GM21717 (cell line): ENCODE results near the gene MERTK.
"Not testable (repeated sequence)": the region's sequence is repeated elsewhere in the genome, so short reads cannot be mapped to it uniquely, and the experiment has no call there.

ENCODE experiments used
- ATAC-seq: cut with Tn5 transposase; IDR thresholded peaks from one replicate; pipeline ENCODE4 v1.9.1; 2021; ENCODE audit warnings: mild to moderate bottlenecking, moderate library complexity; ENCODE audit not compliant: unreplicated experiment

The MERTK gene

DNA sequence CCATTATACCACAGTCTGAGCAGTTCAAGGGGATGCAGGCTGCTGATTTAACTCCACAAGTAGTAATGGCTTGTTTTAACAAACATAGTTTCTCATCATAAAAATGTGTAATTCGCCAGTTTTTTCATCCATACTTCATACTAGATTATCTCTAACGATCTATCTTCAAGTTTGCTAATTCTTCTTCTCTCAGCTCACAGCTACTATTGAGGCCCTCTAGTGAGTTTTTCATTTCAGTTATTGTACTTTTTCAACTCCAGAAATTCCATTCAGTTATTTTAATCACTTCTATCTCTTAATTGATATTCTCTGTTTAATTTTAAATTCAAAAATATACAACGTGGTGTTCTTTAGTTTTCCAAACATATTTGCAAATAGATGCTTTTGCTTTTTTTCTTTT, 136.5 kb downstream of the MERTK start:
- ATAC-seq: no peak

DNA sequence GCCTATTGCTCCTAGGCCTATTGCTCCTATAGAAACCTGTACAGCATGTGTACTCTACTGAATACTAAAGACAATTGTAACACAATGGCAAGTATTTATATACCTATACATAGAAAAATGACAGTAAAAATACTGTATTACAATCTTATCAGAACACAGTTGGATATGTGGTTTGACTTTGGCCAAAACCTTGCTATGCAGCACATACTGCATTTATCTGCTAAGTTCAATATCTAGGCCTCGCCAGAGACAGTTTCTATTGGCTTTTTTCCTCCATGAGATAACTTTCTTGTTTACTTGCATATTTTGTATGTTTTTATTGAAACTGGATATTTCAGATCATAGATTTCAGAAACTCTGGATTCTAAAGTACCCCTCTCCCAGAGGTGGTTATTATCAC, 137.4 kb downstream of the MERTK start:
- ATAC-seq: no peak

DNA sequence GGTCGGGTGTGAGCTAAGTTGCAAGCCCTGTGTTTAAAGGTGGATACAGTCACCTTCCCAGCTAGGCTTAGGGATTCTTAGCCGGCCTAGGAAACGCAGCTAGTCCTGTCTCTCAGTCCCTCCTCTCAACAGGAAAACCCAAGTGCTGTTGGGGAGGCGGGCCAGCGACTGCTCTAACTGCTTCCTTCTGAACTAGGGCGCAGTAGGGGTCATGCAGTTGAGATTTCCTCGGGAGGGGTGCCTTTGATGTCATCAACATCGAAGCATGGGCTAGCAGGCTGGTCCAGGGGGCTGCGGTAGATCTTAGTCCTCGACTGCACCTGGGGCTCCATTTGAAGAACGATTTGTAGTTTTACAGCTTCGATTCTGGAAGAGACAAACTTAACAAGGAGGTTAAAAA, 141.1 kb downstream of the MERTK start:
- ATAC-seq: not testable (repeated sequence)

DNA sequence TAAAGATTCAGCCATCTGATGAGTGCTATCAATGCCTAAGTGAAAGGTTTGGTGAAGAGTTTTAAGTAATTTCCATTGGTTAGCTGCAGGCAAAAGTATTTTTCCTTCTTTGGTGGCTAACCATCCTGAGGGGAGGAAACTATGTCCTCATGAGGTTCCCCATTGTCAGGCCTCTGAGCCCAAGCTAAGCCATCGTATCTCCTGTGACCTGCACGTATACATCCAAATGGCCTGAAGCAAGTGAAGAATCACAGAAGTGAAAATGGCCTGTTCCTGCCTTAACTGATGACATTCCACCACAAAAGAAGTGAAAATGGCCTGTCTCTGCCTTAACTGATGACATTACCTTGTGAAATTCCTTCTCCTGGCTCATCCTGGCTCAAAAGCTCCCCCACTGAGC, 141.7 kb downstream of the MERTK start:
- not testable (repeated sequence) for ATAC-seq

DNA sequence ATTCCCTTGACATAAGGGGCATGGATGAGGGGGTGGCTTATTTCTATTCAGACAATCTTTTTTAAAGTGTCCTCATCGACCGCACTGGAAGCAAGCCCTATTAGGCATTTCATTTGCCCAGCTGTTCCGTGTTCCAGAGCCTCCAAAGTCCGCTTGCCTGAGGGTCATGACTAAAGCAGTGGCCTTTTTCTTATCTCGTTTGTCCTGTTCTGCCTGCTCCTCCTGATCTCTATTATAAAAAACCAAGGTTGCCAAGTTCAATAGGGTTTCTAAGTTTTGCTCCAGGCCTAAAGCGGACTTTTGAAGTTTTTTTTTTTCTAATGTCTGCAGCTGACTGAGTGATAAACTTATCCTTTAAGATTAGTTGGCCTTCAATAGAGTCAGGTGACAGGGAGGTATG, 143.1 kb downstream of the MERTK start:
- not testable (repeated sequence) for ATAC-seq

DNA sequence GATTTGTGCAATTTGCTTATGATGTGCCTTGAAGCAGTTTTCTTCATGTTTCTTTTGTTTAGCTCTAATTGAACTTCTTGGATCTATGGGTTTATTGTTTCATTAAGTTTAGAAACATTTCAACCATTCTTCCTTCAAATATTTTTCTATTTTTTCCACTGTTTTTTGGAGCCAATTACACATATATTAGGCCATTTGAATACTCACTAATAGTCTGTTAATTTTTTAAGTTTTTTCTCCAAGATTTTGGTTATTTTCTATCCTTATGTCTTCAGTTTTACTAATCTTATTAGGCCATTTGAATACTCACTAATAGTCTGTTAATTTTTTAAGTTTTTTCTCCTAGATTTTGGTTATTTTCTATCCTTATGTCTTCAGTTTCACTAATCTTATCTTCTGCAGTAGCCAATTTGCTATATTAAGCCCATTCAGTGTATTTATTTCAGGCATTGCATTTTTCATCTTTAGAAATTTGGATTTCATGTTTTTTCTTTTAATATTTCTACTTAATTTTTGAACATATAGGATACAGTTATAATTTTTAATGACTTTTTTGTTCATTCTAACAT, 147.1 kb downstream of the MERTK start:
- ATAC-seq: no peak

DNA sequence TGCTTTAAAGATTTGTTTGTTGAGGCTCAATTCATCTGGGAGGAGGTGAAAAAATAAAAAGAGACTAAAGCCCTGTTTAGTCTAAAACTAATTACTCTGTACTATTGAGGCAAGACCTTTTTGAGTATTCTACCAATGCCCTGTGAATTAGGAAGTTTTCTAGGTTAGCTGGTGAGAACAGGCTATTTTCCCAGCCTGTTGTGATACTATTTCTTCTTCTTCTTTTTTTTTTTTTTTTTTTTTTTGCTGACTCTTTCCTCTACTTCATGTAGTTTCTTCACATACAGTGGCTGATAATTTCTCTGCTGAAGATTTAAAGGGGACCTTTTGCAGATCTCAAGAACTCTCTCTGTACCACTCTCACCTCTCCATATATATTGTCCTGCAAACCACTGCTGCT, 147.8 kb downstream of the MERTK start:
- no peak for ATAC-seq

DNA sequence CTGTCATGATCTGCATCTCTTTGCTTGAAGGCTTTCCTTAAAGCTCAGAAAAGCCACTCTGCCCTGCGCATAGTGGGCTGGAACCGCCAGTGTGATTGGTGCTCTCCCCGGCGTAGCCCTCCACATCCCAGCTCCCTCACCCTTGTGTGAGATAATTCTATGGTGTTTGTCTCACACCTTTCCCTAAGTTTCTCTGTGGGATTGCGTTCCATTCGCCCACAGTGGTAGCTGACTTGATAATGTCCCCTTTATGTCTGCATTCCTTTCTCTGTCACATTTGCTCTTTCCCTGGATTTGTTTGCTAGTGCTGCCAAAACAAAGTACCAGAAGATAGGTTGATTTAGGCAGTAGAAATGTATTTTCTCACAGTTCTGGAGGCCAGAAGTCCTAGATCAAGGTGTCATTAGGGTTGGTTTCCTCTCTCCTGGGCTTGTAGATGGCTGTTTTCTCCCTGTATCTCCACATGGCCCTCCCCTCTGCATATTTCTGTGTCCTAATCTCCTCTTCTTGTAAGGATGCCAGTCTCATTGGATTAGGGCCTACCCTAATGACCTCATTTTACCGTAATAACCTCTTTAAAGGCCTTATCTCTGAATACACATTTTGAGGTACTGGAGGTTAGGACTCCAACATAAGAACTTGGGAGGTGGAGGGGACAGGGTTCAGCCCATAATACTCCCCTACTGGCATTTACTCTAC, 149.3 kb downstream of the MERTK start:
- no peak for ATAC-seq

DNA sequence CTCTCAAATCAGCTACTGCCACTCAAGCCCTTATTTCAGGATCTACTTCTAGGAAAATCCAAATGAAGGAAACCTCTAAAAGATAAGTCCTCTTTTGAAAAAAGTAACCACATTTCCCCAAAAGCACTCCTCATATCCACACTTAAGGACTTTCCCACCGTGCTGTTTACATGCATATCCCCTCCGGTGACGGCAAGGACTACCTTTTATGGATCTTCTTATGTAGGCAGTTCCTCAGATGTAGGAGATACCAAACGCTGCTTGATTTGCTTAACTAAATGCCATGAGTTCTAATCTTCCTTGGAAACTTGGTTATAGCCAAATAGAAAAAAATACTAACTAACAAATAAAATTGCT, 149.8 kb downstream of the MERTK start:
- ATAC-seq: no peak

DNA sequence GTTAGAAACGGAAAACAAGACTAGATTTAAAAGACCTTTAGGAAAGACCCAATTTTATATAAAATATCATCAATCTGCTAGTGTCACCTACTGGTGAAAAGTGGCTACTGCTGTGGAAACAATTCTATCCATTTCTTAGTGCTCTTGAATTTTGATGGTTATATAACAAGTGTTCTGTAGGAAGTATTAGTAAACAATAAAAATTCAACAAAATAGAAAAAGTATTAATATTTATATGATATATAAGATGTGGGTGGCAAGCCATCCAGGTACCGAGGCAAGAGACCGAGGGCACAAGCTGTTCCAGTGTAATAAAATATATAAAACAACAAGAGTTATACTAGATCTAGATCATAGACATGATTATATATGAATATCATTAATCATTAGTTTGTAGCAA, 150.5 kb downstream of the MERTK start:
- no peak for ATAC-seq

DNA sequence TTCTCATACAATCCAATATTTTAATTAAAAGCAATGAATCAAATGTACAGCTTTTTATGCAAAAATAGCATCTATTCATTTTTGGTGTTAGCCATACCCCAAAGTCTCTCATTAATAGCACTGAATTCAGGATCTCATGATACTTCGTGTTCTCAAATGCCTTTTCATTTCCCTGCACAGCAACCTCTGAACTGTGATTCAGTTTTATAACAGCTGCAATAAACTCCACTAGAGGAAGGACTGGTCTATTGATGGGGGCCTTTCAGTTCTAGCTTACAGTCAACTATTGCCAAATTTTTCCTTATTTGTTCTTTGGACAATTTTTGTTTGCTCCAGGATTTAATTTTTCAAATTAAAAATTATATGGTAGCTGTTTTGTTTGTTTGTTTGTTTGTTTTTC, 151.9 kb downstream of the MERTK start:
- ATAC-seq: no peak

DNA sequence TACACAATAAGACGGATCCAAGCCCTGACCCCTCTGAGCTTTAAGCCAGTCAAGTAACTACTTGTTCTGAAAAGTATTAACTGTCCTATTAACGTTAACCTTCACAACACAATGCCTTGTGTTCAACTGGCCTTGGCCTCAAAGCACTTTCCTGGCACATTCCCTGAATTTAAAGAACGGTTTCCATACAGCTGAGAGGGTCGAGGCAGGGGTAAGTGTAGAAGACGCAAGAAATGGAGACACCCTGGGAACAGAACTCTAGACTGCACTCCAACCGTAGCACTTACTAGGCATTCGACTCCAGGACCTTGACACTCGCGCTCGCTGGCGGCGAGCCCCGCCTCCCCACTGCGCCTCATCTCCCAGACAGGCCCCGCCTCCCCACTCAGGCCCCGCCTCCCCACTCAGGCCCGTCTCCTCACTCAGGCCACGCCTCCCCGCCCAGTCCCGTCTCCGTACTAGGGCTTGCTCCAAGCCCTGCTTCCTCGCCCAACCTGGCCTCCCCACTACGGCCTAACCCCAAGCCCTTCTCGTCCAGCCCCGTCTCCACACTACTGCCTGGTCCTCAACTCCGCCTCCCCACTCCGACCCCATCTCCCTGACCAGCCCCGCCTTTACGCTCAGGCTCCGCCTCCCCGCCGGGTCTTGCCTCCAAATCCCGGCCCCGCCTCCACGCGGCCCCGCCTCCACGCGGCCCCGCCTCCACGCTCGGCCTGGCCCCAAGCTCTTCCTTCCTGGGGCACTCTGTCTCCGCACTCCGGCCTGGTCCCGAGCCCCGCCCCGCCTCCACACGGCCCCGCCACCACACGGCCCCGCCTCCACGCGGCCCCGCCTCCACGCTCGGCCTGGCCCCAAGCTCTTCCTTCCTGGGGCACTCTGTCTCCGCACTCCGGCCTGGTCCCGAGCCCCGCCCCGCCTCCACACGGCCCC, 155.8 kb downstream of the MERTK start:
- ATAC-seq: peak; percentile 57

DNA sequence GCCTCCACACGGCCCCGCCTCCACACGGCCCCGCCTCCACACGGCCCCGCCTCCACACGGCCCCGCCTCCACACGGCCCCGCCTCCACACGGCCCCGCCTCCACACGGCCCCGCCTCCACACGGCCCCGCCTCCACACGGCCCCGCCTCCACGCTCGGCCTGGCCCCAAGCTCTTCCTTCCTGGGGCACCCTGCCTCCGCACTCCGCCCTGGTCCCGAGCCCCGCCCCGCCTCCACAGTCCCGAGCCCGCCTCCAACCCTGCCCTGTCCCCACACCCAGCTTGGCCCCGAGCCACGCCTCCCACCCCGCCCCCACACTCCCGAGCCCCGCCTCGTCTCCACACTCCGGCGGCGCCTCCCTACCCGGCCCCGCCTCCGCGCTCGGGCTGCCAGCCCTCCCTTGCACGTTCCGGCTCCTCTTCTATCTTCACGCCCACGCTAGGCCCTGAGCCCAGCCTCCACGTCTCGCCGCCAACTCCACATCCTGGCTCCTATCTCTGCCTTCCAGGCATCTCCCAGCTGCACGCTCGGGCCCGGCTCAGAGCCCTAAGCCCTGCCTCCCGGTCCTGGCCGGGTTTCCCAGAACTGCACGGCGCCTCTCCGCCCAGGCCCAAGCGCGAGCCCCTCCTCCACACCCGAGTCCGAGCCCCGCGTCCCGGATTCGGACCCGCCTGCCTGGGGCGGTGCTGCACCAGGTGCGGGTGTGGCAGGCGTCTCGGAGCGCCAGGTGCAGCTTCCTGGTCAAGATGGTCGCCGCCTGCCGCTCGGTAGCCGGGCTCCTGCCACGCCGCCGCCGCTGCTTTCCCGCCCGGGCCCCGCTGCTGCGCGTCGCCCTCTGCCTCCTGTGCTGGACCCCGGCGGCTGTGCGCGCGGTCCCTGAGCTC, 156.7 kb downstream of the MERTK start, which contains the start of gene TMEM87B:
TMEM87B (plus strand) TSS at position 423 of the 883 bp plus-strand sequence; CDS start at position 746, 323 bp downstream.
- peak; percentile 54 for ATAC-seq

DNA sequence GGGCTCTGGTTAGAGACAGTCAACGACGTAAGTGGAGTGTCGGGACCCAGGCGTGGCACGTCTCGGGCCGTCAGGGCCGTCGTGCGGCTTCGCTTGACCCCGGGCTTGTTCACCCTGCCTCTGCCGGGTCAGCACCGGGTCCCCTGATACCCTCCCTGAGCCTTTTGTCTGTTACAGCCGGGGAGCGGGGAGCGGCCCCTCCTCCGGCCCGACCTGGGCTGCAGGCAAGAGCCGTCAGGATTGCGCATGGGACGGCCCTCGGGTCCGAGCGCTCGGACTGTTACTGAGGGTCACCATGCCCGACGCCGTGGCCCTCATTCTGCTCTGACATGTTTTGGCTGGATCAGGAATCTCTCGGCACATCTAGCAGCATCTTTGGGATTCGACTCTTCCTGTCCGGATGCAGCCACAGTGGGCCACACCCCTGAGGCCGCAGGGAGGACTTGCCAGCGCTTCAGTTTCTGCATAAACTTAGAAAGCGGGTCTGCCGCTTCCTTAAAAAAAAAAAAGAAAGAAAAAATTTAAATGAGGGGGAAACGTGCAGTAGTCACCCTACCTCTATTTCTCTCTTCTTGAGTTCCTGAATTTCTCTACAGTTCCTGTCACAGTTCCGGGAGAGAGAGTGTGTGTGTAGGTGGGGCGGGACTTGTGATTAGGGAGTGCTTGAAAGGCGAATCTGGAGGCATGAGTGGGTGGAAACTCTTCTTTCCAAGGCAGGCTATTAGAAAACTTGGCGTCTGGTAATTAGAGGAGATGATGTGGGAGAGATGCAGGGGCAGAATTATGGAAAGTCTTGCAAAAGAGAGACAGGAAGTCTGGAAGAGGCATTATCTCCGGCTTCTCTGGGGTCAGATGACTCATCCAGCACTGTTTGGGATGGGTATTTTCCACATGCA, 157.6 kb downstream of the MERTK start:
- ATAC-seq: peak; percentile 1

DNA sequence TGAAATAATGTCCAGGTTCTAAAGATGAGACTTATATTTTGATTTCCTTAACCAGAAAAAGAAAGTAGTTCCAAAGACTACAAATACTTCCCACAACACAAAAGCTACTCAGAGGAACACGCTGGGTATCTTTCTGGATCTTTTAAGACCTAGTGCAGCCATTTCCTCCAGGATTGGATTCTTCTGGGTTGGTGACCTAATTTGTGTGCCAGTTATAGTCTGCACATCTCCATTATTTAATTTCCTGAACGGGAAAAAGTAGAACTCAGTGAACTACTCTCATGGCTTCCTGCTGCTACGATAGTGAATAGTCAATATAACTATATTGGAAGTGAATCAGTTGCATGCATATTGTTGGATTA, 158.2 kb downstream of the MERTK start:
- ATAC-seq: no peak

DNA sequence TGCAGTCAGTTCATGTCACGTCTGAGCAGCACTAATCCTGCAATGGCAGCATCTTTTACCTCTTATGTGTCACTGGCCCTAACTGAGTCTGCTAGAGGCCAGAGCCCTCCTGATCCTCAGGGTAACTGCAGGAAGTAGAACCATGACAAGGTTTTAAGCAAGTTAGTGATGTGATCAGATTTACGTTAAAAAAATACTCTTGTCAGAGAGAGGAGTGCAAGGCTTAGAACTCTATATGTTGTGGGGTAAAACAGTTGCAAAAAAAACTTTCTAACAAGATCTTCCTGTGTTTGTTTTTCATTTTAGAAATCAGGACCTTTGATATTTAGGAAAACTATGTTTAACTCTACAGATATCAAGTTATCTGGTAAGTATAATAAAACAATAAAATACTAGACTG, 161.3 kb downstream of the MERTK start:
- no peak for ATAC-seq

DNA sequence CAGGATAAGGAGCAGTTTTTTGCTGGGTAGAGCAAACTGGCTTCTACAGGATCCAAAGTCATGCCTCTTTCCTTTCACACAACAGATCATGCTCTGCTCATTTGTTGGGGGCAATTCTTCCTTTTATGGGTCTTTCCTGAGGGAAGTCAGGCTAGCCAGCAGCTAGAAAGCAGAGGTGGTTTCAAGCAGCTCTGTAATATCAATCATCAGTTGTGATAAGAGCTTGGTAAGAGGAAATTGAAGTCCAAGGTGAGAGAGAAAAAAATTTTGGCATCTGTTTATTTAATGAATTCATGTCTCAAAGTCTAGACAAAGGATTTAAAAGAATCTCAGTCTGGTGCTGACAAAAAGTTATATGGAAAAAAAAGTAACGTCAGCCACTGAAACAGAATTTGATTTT, 162.9 kb downstream of the MERTK start:
- no peak for ATAC-seq

DNA sequence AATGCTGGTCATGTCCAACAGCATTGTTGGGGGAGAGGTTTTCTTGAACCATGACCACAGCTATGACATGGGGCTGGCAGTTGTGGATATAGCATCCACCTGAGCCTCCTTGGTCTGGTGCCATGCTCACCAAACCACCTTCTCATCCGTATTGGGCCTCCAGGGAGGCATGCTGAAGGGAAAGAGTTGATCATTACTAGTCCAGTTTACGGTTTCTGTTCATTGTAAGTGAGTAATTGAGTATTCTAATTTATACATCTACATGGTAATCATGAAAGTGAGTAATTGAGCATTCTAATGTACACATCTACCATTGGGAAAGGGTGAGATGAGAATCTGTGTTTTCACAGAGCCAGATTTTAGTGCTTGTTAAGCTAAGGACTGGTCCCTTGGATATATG, 163.4 kb downstream of the MERTK start:
- no peak for ATAC-seq

DNA sequence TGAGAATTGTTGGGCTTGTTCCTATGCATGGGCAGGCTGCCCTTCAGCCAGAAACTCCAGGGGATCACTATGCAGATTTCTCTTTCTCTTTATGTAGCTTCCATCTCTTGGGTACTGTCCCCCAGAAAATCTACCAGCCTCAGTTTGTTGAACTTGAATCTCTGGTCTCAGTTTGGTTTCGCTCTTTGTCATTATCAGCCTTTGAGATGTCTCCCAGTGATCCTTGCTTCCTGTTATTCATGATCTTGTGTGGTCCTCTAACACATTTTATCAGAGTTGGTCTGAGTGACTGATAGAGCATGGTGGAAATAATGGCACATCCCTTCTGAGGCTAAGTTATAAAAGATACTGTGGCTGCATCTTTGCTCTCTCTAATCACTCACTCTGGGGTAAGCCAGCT, 164.5 kb downstream of the MERTK start:
- ATAC-seq: no peak

DNA sequence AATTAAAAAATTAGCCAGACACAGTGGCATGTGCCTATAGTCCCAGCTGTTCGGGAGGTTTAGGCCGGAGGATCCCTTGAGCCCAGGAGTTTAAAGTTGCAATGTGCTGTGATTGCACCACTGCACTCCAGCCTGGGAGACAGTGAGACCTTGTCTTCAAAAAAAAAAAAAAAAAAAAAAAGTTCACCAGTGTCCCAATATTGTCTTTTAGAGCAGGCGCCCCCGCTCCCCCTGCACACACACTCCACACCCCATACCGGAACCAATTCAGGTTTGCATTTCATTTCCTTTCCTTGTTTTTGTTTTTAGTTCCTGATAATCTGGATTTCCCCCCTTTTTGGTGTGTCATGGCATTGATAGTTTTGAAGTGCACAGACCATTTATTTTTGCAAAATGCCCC, 167.1 kb downstream of the MERTK start:
- no peak for ATAC-seq
